IPS-20b (cell line): ENCODE measurements around the gene CSF2RB.

ENCODE experiments used
- H3K27ac ChIP-seq: one replicate; pipeline ENCODE4 v1.5.1; 2013; ENCODE audit warnings: low read length
- H3K27me3 ChIP-seq: 2 replicates; pipeline ENCODE4 v1.6.1; 2013; ENCODE audit warnings: mild to moderate bottlenecking, low read length, inconsistent platforms; ENCODE audit not compliant: insufficient read depth
- H3K36me3 ChIP-seq: 2 replicates; pipeline ENCODE4 v1.6.1; 2013; ENCODE audit warnings: low read depth, mild to moderate bottlenecking, inconsistent platforms, low read length, moderate library complexity; ENCODE audit not compliant: insufficient read depth
- H3K4me1 ChIP-seq: 2 replicates; pipeline ENCODE4 v1.6.1; 2013; ENCODE audit warnings: mild to moderate bottlenecking, control low read depth, inconsistent platforms, low read length, moderate library complexity; ENCODE audit not compliant: insufficient read depth
- H3K4me3 ChIP-seq: 2 replicates; pipeline ENCODE4 v1.5.1; 2013; ENCODE audit warnings: mild to moderate bottlenecking, low read length, inconsistent platforms
- H3K9ac ChIP-seq: 2 replicates; pipeline ENCODE4 v1.6.1; 2013; ENCODE audit warnings: low read depth, mild to moderate bottlenecking, inconsistent platforms, low read length, moderate library complexity
- H3K9me3 ChIP-seq: 2 replicates; pipeline ENCODE4 v1.6.1; 2013; ENCODE audit warnings: mild to moderate bottlenecking, low read depth, low read length, inconsistent platforms; ENCODE audit not compliant: insufficient read depth

The CSF2RB gene

GRCh38 chr22:36913427-36914389 lies at the start of gene CSF2RB:
Gene CSF2RB, plus strand, starts transcription at chr22:36913628. Its CDS starts 8,580 bp downstream, at chr22:36922208.
- peaks cover 15% of the 10 kb centered on the region for H3K4me1 ChIP-seq
- H3K4me3 ChIP-seq: peak within 1 kb of the TSS; percentile 9; the same call in 1 of the 2 replicates
- H3K27ac ChIP-seq: no peak within 1 kb of the TSS
- H3K27me3 ChIP-seq: peaks cover 68% of the 10 kb centered on the region
- no peaks in the 10 kb centered on the region for H3K9me3 ChIP-seq
- H3K9ac ChIP-seq: no peak within 1 kb of the TSS
- no peaks in the 10 kb centered on the region for H3K36me3 ChIP-seq

GRCh38 chr22:36863979-36864378 lies 49.4 kb upstream of the CSF2RB start:
- Histone ChIP-seq H3K4me3 (no peak overlapping the region), H3K9me3 (no peaks in the 10 kb centered on the region), H3K9ac (no peak overlapping the region), H3K27me3 (peaks cover 25% of the 10 kb centered on the region; the same call in 1 of the 2 replicates), H3K36me3 (no peaks in the 10 kb centered on the region), H3K27ac (no peak overlapping the region), H3K4me1 (no peaks in the 10 kb centered on the region)

- Histone ChIP-seq H3K4me1 (no peaks in the 10 kb centered on the region), H3K4me3 (no peak overlapping the region), H3K36me3 (no peaks in the 10 kb centered on the region), H3K9me3 (no peaks in the 10 kb centered on the region), H3K27ac (no peak overlapping the region), H3K9ac (no peak overlapping the region), H3K27me3 (peaks cover 18% of the 10 kb centered on the region; the same call in 1 of the 2 replicates)
Observed at GRCh38 chr22:36864454-36865215, 48.8 kb upstream of the CSF2RB start.

GRCh38 chr22:36865346-36865745 lies 48.1 kb upstream of the CSF2RB start:
- no peak overlapping the region for H3K27ac ChIP-seq

GRCh38 chr22:36867695-36868094 lies 45.7 kb upstream of the CSF2RB start:
- Histone ChIP-seq H3K4me1 (no peaks in the 10 kb centered on the region), H3K9ac (no peak overlapping the region), H3K9me3 (no peaks in the 10 kb centered on the region), H3K36me3 (no peaks in the 10 kb centered on the region), H3K27ac (no peak overlapping the region), H3K27me3 (peaks cover 23% of the 10 kb centered on the region; the same call in 1 of the 2 replicates), H3K4me3 (no peak overlapping the region)

More at GRCh38 chr22:36865346-36865745, 48.1 kb upstream of the CSF2RB start:
- no peaks in the 10 kb centered on the region for H3K4me1 ChIP-seq
- no peaks in the 10 kb centered on the region for H3K9me3 ChIP-seq
- H3K36me3 ChIP-seq: no peaks in the 10 kb centered on the region
- no peak overlapping the region for H3K4me3 ChIP-seq
- H3K9ac ChIP-seq: no peak overlapping the region
- H3K27me3 ChIP-seq: peaks cover 15% of the 10 kb centered on the region; the same call in 1 of the 2 replicates

GRCh38 chr22:36868546-36869181 lies 44.8 kb upstream of the CSF2RB start:
- Histone ChIP-seq H3K9me3 (no peaks in the 10 kb centered on the region), H3K4me3 (no peak overlapping the region), H3K4me1 (no peaks in the 10 kb centered on the region), H3K36me3 (no peaks in the 10 kb centered on the region), H3K27me3 (peaks cover 23% of the 10 kb centered on the region; the same call in 1 of the 2 replicates), H3K9ac (no peak overlapping the region), H3K27ac (no peak overlapping the region)

- H3K36me3 ChIP-seq: no peaks in the 10 kb centered on the region
- peaks cover 23% of the 10 kb centered on the region; the same call in 1 of the 2 replicates for H3K27me3 ChIP-seq
- no peaks in the 10 kb centered on the region for H3K9me3 ChIP-seq
- no peaks in the 10 kb centered on the region for H3K4me1 ChIP-seq
- H3K27ac ChIP-seq: no peak overlapping the region
- H3K9ac ChIP-seq: no peak overlapping the region
- H3K4me3 ChIP-seq: no peak overlapping the region
Observed at GRCh38 chr22:36870250-36870649, 43.2 kb upstream of the CSF2RB start.

- Histone ChIP-seq H3K9me3 (no peaks in the 10 kb centered on the region), H3K4me3 (no peak overlapping the region), H3K27me3 (peaks cover 10% of the 10 kb centered on the region; the same call in 1 of the 2 replicates), H3K9ac (no peak overlapping the region), H3K4me1 (no peaks in the 10 kb centered on the region), H3K27ac (no peak overlapping the region), H3K36me3 (no peaks in the 10 kb centered on the region)
Observed at GRCh38 chr22:36871669-36872081, 41.8 kb upstream of the CSF2RB start.

GRCh38 chr22:36872084-36872483 lies 41.3 kb upstream of the CSF2RB start:
- peaks cover 8% of the 10 kb centered on the region; the same call in 1 of the 2 replicates for H3K27me3 ChIP-seq
- no peaks in the 10 kb centered on the region for H3K36me3 ChIP-seq
- H3K9me3 ChIP-seq: no peaks in the 10 kb centered on the region
- H3K4me3 ChIP-seq: no peak overlapping the region
- no peaks in the 10 kb centered on the region for H3K4me1 ChIP-seq
- H3K27ac ChIP-seq: no peak overlapping the region
- no peak overlapping the region for H3K9ac ChIP-seq

- Histone ChIP-seq H3K9ac (no peak overlapping the region), H3K27ac (no peak overlapping the region), H3K27me3 (peaks cover 8% of the 10 kb centered on the region; the same call in 1 of the 2 replicates), H3K9me3 (no peaks in the 10 kb centered on the region), H3K36me3 (no peaks in the 10 kb centered on the region), H3K4me3 (no peak overlapping the region), H3K4me1 (no peaks in the 10 kb centered on the region)
Observed at GRCh38 chr22:36872866-36873498, 40.4 kb upstream of the CSF2RB start.
